GM12801 (cell line): ENCODE measurements around the gene GALNT11.

Source experiments
- CTCF ChIP-seq: IDR thresholded peaks from one replicate; pipeline ENCODE4 v1.5.1; 2011; ENCODE audit warnings: control low read depth; ENCODE audit not compliant: insufficient read length; ENCODE audit errors: extremely low read depth

The GALNT11 gene

DNA sequence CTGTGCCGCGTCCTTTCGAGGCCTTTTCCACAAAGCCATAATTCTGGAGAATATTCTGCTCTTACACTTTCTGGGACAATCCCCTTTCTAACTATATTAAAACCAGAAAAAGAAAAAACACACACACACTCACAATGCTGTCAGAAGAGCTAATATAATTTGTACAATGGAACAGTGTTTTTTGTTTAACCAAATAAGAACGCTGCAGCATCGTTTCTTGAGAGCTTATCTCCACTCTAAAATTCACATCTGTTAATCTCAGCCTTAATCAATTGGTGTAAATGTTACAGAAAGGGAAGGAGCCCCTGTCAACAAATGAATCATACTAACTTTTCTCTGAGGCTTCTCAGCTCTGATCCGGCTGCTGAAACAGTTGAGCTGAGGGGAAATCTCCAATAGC lies 123.9 kb downstream of the GALNT11 start:
- TF ChIP-seq CTCF: no peak

GRCh38 chr7:152152267-152152666 lies 126.8 kb downstream of the GALNT11 start:
- no peak for TF ChIP-seq CTCF

DNA sequence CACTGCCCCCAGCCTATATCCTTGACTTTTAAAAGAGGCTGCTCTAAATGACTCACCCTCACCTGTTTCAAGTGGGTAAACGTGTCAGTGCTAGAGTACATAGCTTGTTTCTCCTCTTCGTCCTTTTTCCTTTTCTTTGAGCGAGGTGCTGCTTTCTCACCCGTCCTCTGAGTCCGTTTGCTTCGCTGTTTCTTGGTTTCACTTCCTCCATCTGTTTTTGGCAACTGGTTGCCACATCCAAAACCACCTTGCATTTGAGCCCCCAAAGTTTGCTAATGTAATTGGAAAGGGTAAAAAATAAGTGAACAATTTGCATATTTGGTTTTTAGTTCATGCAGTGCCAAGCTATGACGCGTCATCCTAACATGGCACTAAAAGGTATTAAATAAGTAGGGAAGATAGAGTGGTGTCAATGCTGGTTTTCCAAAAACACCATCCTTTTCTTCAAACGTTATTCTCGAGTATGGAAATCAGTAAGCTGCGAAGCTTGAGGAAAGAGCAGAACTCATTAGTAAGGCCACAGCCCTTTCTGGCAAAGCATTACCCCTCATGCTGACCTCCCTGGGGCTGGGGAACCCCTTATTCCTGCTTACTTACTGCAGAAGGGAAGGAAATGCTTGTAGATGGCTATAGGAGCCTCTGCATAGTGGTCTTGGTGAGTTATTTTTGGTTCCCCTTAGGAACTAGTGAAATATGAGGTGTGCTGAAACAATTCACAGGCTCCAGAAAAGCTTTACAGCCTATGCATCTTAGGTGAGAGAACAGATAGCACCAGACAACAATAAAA lies 133.5 kb downstream of the GALNT11 start:
- no peak for TF ChIP-seq CTCF

DNA sequence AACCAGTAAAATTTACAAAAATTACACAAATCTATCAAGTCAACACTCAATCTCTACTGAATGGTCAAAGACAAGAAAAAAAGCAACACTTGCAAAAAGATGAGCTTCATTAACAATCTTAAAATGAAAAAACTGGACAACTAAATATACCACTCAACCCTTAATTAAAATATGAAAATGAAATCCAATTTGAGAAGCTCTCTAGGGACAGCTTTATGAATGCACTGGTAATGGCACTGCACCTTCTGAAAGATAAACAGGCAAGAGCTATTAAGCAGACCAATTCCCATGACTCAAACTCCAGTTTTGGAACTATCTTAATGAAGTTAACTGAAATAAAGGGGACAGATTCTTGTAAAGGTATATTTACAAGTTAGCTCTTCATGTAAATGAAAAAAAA lies 135.7 kb downstream of the GALNT11 start:
- TF ChIP-seq CTCF: no peak

GRCh38 chr7:152162287-152162686 lies 136.8 kb downstream of the GALNT11 start:
- TF ChIP-seq CTCF: no peak
